ENCODE data around the gene GRK5.
A peak's percentile ranks its signal among the peaks of the same experiment; 100 is the strongest.

GRK5 gene

GRCh38 chr10:119443441-119443840 lies 236.1 kb downstream of the GRK5 start:
- no peak for DNase-seq (ENCODE audit: low spot score in 2 of 2)
- Mint-ChIP-seq H3K4me3 (no peak overlapping the region), H3K27ac (ENCODE audit: low read depth) (no peak overlapping the region), H3K9me3 (no peaks in the 10 kb centered on the region), H3K36me3 (ENCODE audit: insufficient read depth) (peaks cover 3% of the 10 kb centered on the region), H3K4me1 (peaks cover 10% of the 10 kb centered on the region), H3K27me3 (no peaks in the 10 kb centered on the region)
- ATAC-seq (replicated peaks; ENCODE audit: extremely low read depth, poor library complexity, severe bottlenecking): no peak

DNA sequence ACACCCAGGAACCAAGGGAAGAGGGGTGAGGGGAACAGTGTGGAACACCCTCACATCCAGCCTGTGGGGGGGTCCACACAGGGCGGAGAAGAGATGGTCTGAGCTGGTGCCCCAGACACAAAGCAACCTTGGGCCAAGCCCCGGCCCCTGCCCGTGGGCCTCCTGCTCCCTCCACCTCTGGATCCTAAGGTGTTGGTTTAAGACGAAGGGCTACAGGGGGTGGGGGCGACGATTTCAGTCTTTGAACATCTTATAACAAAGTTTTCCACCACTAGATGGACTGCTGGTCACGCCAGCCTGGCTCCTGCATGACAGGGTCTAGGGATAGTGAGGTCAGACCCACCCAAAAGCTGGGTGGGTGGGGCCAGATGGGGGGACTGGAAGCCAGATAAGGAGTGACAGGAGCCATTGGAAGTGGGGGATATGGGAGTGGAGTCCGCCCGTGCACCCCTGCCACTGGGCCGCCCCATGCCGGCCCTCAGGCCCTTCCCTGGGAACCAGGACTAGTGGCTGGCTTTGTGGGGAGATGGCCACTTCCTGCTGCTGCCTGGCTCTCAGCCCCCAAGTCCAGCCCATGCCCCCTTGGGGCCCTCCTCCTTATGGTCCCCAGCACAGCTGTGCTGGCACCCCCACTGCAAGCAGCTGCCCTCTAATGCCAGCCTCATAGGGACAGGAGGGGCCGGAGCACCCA lies 236.7 kb downstream of the GRK5 start:
- H3K36me3 Mint-ChIP-seq (ENCODE audit: insufficient read depth): peaks cover 5% of the 10 kb centered on the region
- H3K4me1 Mint-ChIP-seq: peaks cover 10% of the 10 kb centered on the region
- no peaks in the 10 kb centered on the region for H3K9me3 Mint-ChIP-seq
- ATAC-seq (replicated peaks; ENCODE audit: extremely low read depth, poor library complexity, severe bottlenecking) (no peak), DNase-seq (ENCODE audit: low spot score in 2 of 2) (no peak)
- no peak overlapping the region for H3K27ac Mint-ChIP-seq (ENCODE audit: low read depth)
- H3K27me3 Mint-ChIP-seq: no peaks in the 10 kb centered on the region
- no peak overlapping the region for H3K4me3 Mint-ChIP-seq

GRCh38 chr10:119444866-119445265 lies 237.5 kb downstream of the GRK5 start:
- H3K4me1 Mint-ChIP-seq: peaks cover 10% of the 10 kb centered on the region
- H3K4me3 Mint-ChIP-seq: no peak overlapping the region
- H3K9me3 Mint-ChIP-seq: no peaks in the 10 kb centered on the region
- H3K36me3 Mint-ChIP-seq (ENCODE audit: insufficient read depth): peaks cover 5% of the 10 kb centered on the region
- no peak for DNase-seq (ENCODE audit: low spot score in 2 of 2)
- peak overlapping the region; percentile 68 for H3K27ac Mint-ChIP-seq (ENCODE audit: low read depth)
- H3K27me3 Mint-ChIP-seq: no peaks in the 10 kb centered on the region
- ATAC-seq (replicated peaks; ENCODE audit: extremely low read depth, poor library complexity, severe bottlenecking): no peak

GRCh38 chr10:119445311-119445934 lies 238.1 kb downstream of the GRK5 start:
- peak; percentile 62 to 86 for DNase-seq (ENCODE audit: low spot score in 2 of 2)

GRCh38 chr10:119445935-119446317 lies 238.6 kb downstream of the GRK5 start:
- Mint-ChIP-seq H3K4me1 (peaks cover 10% of the 10 kb centered on the region), H3K36me3 (ENCODE audit: insufficient read depth) (peaks cover 4% of the 10 kb centered on the region), H3K27me3 (no peaks in the 10 kb centered on the region), H3K27ac (ENCODE audit: low read depth) (no peak overlapping the region), H3K4me3 (peak overlapping the region; percentile 7), H3K9me3 (no peaks in the 10 kb centered on the region)
- ATAC-seq (replicated peaks; ENCODE audit: extremely low read depth, poor library complexity, severe bottlenecking) (no peak), DNase-seq (ENCODE audit: low spot score in 2 of 2) (no peak)

More at GRCh38 chr10:119445311-119445934, 238.1 kb downstream of the GRK5 start:
- peaks cover 10% of the 10 kb centered on the region for H3K4me1 Mint-ChIP-seq
- H3K27ac Mint-ChIP-seq (ENCODE audit: low read depth): peak overlapping the region; percentile 68
- peaks cover 5% of the 10 kb centered on the region for H3K36me3 Mint-ChIP-seq (ENCODE audit: insufficient read depth)
- H3K27me3 Mint-ChIP-seq: no peaks in the 10 kb centered on the region
- peak; percentile 63 for ATAC-seq (replicated peaks; ENCODE audit: extremely low read depth, poor library complexity, severe bottlenecking)
- H3K9me3 Mint-ChIP-seq: no peaks in the 10 kb centered on the region
- no peak overlapping the region for H3K4me3 Mint-ChIP-seq

GRCh38 chr10:119446441-119447277 lies 239.3 kb downstream of the GRK5 start:
- ATAC-seq (replicated peaks; ENCODE audit: extremely low read depth, poor library complexity, severe bottlenecking) (no peak), DNase-seq (ENCODE audit: low spot score in 2 of 2) (no peak)
- Mint-ChIP-seq H3K27me3 (no peaks in the 10 kb centered on the region), H3K27ac (ENCODE audit: low read depth) (no peak overlapping the region), H3K9me3 (no peaks in the 10 kb centered on the region), H3K4me3 (no peak overlapping the region), H3K4me1 (peaks cover 10% of the 10 kb centered on the region), H3K36me3 (ENCODE audit: insufficient read depth) (peaks cover 7% of the 10 kb centered on the region)

GRCh38 chr10:119447421-119447820 lies 240.1 kb downstream of the GRK5 start:
- Mint-ChIP-seq H3K4me1 (peaks cover 10% of the 10 kb centered on the region), H3K9me3 (no peaks in the 10 kb centered on the region), H3K4me3 (no peak overlapping the region), H3K27me3 (no peaks in the 10 kb centered on the region), H3K36me3 (ENCODE audit: insufficient read depth) (peaks cover 7% of the 10 kb centered on the region), H3K27ac (ENCODE audit: low read depth) (no peak overlapping the region)
- ATAC-seq (replicated peaks; ENCODE audit: extremely low read depth, poor library complexity, severe bottlenecking) (no peak), DNase-seq (ENCODE audit: low spot score in 2 of 2) (no peak)

- Mint-ChIP-seq H3K27ac (ENCODE audit: low read depth) (no peak overlapping the region), H3K4me1 (peaks cover 10% of the 10 kb centered on the region), H3K27me3 (no peaks in the 10 kb centered on the region), H3K4me3 (no peak overlapping the region), H3K36me3 (ENCODE audit: insufficient read depth) (peaks cover 7% of the 10 kb centered on the region), H3K9me3 (no peaks in the 10 kb centered on the region)
- no peak for DNase-seq (ENCODE audit: low spot score in 2 of 2)
- no peak for ATAC-seq (replicated peaks; ENCODE audit: extremely low read depth, poor library complexity, severe bottlenecking)
Measured at GRCh38 chr10:119447823-119448546, 240.6 kb downstream of the GRK5 start.

DNA sequence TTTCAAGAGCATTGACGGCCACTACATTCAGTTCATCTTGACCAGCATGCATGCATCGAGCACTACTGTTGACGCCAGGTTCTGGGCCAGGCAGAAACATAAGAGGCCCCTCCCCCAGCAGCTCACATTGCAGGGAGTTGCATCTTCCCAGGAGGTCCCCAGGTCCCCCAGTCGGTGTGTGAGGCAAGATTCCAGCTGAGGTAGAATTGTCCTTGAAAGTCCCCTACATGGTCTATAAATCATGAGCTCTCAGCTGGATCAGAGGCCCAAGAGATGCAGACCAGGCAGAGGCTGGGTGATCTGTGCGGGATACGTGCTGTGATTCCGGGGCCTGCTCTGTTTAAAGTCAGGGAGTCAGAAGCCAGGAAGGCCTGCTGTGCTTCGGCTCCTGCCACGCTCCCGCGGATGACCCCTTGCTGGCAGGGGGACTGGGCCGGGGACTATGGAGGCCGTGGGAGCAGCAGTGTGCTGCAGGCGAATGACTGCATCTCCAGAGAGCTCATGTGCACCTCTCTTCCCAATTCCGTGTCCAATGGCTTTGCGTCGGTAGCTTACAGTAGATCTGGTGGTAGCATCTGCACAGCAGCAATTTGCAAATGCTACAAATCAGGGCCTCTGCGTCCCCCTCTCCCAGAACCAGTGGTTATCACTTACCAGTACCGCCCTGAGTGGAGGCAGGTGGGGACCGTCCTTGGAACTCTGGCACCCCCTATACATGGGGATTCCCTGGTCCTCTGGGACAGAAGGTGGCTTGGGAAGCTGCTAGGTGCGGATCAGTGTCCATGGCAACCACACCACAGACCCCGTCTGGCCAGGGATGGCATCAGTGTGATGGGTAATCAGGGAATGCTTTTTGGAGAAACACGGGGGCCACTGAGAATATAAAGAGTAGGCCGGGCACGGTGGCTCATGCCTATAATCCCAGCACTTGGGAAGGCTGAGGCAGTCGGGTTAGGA lies 241.5 kb downstream of the GRK5 start:
- ATAC-seq (replicated peaks; ENCODE audit: extremely low read depth, poor library complexity, severe bottlenecking): no peak
- H3K36me3 Mint-ChIP-seq (ENCODE audit: insufficient read depth): peaks cover 8% of the 10 kb centered on the region
- H3K27ac Mint-ChIP-seq (ENCODE audit: low read depth): no peak overlapping the region
- H3K4me1 Mint-ChIP-seq: peaks cover 10% of the 10 kb centered on the region
- DNase-seq (ENCODE audit: low spot score in 2 of 2): no peak
- H3K9me3 Mint-ChIP-seq: no peaks in the 10 kb centered on the region
- no peak overlapping the region for H3K4me3 Mint-ChIP-seq
- H3K27me3 Mint-ChIP-seq: no peaks in the 10 kb centered on the region

GRCh38 chr10:119449760-119450461 lies 242.5 kb downstream of the GRK5 start:
- Mint-ChIP-seq H3K27ac (ENCODE audit: low read depth) (no peak overlapping the region), H3K27me3 (no peaks in the 10 kb centered on the region), H3K4me1 (peaks cover 10% of the 10 kb centered on the region), H3K4me3 (no peak overlapping the region), H3K9me3 (no peaks in the 10 kb centered on the region), H3K36me3 (ENCODE audit: insufficient read depth) (peaks cover 8% of the 10 kb centered on the region)
- DNase-seq (ENCODE audit: low spot score in 2 of 2): no peak
- ATAC-seq (replicated peaks; ENCODE audit: extremely low read depth, poor library complexity, severe bottlenecking): no peak

- Mint-ChIP-seq H3K27me3 (no peaks in the 10 kb centered on the region), H3K4me1 (peaks cover 5% of the 10 kb centered on the region), H3K36me3 (ENCODE audit: insufficient read depth) (peaks cover 7% of the 10 kb centered on the region), H3K27ac (ENCODE audit: low read depth) (no peak overlapping the region), H3K4me3 (no peak overlapping the region), H3K9me3 (no peaks in the 10 kb centered on the region)
- no peak for DNase-seq (ENCODE audit: low spot score in 2 of 2)
- ATAC-seq (replicated peaks; ENCODE audit: extremely low read depth, poor library complexity, severe bottlenecking): no peak
Measured at GRCh38 chr10:119450606-119451299, 243.4 kb downstream of the GRK5 start.
